Measurements from ENCODE around the gene CMYA5.

DNA sequence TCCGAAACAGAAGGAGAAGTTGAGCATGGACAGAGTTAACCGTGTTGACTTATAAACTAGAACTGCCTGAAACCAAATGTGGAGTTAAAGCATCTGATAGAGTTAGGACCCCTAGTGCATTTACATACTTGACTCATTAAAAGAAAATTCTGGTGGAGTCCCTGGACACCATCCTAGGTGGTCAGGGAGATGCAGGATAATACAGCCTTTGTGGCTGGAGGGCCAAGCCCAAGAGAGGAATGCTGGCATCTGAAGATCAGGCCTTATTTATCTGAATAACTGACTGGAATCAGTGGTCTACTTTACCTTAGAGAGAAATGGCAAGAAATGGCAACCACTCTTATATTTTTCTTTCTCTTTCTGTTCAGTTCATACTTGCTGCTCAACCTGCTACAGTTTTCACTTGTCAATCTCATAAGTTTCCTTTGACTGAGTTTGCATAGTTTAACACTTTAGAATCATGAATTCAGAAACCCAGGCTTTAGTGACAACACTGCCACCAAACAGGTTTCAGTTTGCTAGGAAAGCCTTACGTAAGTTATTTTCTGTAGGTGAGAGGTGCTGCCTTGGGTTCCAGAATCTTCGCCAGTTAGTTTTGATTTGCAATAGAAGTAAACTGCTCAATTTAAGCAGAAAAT, 10.2 kb downstream of the CMYA5 start:
- TF ChIP-seq, protein P1, sequence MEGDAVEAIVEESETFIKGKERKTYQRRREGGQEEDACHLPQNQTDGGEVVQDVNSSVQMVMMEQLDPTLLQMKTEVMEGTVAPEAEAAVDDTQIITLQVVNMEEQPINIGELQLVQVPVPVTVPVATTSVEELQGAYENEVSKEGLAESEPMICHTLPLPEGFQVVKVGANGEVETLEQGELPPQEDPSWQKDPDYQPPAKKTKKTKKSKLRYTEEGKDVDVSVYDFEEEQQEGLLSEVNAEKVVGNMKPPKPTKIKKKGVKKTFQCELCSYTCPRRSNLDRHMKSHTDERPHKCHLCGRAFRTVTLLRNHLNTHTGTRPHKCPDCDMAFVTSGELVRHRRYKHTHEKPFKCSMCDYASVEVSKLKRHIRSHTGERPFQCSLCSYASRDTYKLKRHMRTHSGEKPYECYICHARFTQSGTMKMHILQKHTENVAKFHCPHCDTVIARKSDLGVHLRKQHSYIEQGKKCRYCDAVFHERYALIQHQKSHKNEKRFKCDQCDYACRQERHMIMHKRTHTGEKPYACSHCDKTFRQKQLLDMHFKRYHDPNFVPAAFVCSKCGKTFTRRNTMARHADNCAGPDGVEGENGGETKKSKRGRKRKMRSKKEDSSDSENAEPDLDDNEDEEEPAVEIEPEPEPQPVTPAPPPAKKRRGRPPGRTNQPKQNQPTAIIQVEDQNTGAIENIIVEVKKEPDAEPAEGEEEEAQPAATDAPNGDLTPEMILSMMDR (IDR thresholded peaks at IDR 0.05) = no peak
- no peak for TF ChIP-seq POLR2A (IDR thresholded peaks at IDR 0.05)

All from thyroid gland (tissue), 4 donors.